ENCODE results near the gene SLC12A7.

DNA sequence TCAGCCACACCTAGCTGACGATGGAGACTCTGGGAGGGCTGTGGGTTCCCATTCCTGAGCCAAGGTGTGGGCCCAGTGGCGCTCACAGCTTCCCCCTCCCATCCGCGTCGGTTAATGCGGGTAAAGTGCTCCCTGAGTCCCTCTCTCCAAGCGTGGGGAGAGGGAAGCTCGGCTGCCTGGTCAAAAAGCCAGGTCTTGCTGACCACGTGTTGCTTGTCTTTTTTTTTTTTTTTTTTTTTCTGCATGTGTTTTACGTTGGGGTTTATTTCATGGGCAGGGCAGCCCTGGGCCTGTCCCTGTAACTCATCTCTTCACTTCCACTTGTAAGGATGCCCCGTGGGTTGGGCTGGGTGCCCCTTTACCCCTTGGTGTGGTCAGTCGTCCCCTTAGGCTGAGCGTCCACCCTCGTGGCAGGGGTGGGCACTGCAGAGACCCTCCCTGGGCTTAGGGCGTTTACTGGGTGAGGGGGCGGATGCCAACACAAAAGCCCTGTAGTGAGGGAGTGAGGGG, 91.4 kb downstream of the SLC12A7 start:
- TF ChIP-seq, protein P1, sequence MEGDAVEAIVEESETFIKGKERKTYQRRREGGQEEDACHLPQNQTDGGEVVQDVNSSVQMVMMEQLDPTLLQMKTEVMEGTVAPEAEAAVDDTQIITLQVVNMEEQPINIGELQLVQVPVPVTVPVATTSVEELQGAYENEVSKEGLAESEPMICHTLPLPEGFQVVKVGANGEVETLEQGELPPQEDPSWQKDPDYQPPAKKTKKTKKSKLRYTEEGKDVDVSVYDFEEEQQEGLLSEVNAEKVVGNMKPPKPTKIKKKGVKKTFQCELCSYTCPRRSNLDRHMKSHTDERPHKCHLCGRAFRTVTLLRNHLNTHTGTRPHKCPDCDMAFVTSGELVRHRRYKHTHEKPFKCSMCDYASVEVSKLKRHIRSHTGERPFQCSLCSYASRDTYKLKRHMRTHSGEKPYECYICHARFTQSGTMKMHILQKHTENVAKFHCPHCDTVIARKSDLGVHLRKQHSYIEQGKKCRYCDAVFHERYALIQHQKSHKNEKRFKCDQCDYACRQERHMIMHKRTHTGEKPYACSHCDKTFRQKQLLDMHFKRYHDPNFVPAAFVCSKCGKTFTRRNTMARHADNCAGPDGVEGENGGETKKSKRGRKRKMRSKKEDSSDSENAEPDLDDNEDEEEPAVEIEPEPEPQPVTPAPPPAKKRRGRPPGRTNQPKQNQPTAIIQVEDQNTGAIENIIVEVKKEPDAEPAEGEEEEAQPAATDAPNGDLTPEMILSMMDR (conservative IDR thresholded peaks at IDR 0.05 in 1 of 2, IDR thresholded peaks at IDR 0.05 in 1 of 2; ENCODE audit: extremely low read depth in 1 of 2, insufficient read depth in 1 of 2, low read depth in 1 of 2, low read length in 2 of 2), result no peak
- no peak for TF ChIP-seq EZH2 (IDR thresholded peaks at IDR 0.05; ENCODE audit: borderline replicate concordance, low read length)

All from mammary epithelial cell (primary cell).